Lower leg skin (tissue), 4 donors: Measurements from ENCODE around the gene PNPLA2. TPM values are rescaled to one million over a fixed set of nuclear protein-coding genes. Genes with fewer than 3 reads are reported as not detected.

ENCODE experiments used
- DNase-seq, 2 donors: peaks; one replicate each; pipeline ENCODE4 v3.0.0-alpha.2; 2019; ENCODE audit warnings: low spot score in 2 of 2
- H3K4me3 ChIP-seq: fragments of 200-600 bp; sonication (generic); 2 replicates; pipeline ENCODE4 v1.5.1; 2017; ENCODE audit warnings: mild to moderate bottlenecking, low read depth; ENCODE audit not compliant: poor library complexity, severe bottlenecking
- POLR2A ChIP-seq, 2 donors: fragments of 450-650 bp; IDR thresholded peaks; one replicate each; pipeline ENCODE4 v1.6.1; 2016 to 2017; ENCODE audit warnings: antibody characterized with exemption in 2 of 2, mild to moderate bottlenecking in 1 of 2, moderate library complexity in 1 of 2
- WGBS, 2 donors: methylation state at CpG; one replicate each; pipeline ENCODE4 v1.1.5; 2018; 5-methylcytosine and 5-hydroxymethylcytosine counted together
- intact Hi-C: fragments of 100-400 bp; cut with DNase I; formaldehyde crosslinking; loops from one replicate; pipeline ENCODE4 v1.15.0; 2023; ENCODE audit warnings: low total_unique reads
- total RNA-seq, 4 donors: library from RNA; depleted of rRNA; stranded (reverse); fragments of >200 nt; gene quantifications; one replicate each; pipeline ENCODE4 v1.1.0, GENCODE V29; 2016
- TF ChIP-seq, protein P1 (sequence below), 3 donors: fragments of 450-650 bp; IDR thresholded peaks; one replicate each; pipeline ENCODE4 v1.5.1; 2016; ENCODE audit warnings: antibody characterized with exemption in 3 of 3, mild to moderate bottlenecking in 3 of 3, moderate library complexity in 2 of 3

The PNPLA2 gene
- total RNA-seq, 4 donors from 2014 or later = 55.5 to 99.7 (median 72.4) TPM

DNA sequence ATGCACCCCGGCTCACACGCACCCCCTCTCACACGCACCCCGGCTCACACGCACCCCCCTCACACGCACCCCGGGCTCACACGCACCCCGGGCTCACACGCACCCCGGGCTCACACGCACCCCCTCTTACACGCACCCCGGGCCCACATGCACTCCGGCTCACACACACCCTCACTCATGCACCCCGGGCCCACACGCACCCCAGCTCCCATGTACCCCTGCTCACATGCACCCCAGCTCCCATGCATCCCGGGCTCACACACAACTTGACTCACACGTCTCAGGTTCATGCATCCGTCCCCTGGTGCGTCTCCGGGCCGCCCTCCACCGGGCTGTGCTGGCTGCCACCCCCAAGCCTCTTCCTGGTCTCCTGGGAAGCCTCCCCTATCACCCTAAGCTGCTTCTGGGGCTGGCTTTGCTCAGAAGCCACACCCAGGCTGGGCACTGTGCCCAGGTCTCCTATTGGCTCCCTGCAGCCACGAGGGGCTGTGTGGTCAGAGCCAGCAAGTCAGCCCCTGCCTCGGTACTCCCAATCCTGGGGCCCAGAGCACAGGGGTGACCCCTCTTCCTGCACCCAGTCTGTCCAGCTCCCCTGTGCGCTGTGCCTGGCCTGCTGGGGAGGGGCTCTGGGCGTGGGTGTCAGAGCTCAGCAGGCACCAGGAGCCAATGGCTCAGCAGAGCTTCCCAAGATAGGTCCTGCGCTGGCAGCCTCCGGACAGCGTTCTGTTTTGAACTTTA lies 40.8 kb downstream of the PNPLA2 start:
- WGBS, 2 donors = 31 to 45% methylated on average over 17 to 20 of the region's 31 CpGs
- TF ChIP-seq, protein P1, sequence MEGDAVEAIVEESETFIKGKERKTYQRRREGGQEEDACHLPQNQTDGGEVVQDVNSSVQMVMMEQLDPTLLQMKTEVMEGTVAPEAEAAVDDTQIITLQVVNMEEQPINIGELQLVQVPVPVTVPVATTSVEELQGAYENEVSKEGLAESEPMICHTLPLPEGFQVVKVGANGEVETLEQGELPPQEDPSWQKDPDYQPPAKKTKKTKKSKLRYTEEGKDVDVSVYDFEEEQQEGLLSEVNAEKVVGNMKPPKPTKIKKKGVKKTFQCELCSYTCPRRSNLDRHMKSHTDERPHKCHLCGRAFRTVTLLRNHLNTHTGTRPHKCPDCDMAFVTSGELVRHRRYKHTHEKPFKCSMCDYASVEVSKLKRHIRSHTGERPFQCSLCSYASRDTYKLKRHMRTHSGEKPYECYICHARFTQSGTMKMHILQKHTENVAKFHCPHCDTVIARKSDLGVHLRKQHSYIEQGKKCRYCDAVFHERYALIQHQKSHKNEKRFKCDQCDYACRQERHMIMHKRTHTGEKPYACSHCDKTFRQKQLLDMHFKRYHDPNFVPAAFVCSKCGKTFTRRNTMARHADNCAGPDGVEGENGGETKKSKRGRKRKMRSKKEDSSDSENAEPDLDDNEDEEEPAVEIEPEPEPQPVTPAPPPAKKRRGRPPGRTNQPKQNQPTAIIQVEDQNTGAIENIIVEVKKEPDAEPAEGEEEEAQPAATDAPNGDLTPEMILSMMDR (IDR thresholded peaks at IDR 0.05) = no peak
- intact Hi-C loops = no loop called here
- no peak for DNase-seq
- H3K4me3 ChIP-seq = no peak overlapping the region

DNA sequence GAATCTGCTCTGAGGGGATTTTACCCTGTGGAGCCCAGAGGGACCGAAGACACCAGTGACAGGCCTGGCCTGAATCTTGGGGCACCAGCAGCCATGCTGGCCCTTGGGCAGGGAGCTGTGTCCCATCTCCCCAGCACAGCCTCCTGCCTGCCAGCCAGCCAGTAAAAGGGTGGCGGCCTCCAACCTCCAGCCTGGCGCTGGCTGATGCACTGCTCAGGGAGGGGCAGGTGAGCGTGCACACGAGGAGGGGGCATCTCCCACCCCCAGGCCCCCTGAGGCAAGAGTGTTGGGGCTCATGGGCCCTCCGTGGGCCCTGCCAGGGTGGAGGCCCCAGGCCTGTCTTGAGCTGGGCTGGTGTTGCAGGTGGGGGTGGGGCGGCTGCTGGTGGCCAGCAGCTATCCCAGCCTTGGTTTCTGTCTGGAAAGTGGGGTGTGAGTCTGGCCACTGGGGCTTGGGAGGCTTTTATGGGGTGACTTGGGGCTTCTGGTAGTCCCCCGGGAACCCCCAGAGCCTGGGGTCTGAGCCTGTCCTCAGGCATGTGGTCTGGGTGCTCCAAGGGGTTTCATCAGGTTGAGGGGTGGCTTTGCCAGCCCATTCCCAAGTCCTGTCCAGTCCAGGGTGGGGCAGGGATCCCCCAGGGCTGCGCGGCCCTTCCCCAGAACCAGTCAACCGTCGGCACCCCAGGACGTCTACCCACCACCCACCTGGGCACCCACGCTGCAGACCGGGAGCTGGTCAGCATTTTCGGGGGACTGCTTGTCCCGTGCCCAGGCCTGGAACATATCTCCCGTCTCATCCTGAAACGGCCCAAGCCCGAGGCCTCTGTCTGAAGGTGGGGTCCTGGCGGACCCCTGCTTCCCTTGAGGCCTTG lies 41.8 kb downstream of the PNPLA2 start:
- H3K4me3 ChIP-seq = no peak overlapping the region
- DNase-seq = no peak
- 82 to 86% methylated on average over 14 to 15 of the region's 21 CpGs for WGBS, 2 donors
- no peak for TF ChIP-seq POLR2A (IDR thresholded peaks at IDR 0.05)
- TF ChIP-seq, protein P1 (IDR thresholded peaks at IDR 0.05) = no peak
- intact Hi-C loops = no loop called here

DNA sequence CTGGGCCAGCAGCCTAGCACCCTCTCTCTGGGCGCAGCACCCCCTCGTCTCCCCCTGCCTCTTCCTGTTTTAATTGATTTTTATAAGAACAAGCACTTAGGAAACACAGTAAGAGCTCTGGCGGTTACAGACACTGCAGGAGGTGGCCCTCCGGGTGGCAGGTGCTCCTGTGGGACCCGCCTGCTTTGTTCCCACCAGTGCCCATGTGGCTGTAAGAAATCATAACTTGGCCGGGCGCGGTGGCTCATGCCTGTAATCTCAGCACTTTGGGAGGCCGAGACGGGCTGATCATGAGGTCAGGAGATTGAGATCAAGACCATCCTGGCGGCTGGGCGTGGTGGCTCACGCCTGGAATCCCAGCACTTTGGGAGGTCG lies 42.4 kb downstream of the PNPLA2 start:
- DNase-seq = no peak
- 89 to 93% methylated on average over 14 of the region's 14 CpGs for WGBS, 2 donors
- TF ChIP-seq, protein P1 (IDR thresholded peaks at IDR 0.05) = no peak
- TF ChIP-seq POLR2A (IDR thresholded peaks at IDR 0.05) = no peak
- no peak overlapping the region for H3K4me3 ChIP-seq
- intact Hi-C loops = no loop called here

DNA sequence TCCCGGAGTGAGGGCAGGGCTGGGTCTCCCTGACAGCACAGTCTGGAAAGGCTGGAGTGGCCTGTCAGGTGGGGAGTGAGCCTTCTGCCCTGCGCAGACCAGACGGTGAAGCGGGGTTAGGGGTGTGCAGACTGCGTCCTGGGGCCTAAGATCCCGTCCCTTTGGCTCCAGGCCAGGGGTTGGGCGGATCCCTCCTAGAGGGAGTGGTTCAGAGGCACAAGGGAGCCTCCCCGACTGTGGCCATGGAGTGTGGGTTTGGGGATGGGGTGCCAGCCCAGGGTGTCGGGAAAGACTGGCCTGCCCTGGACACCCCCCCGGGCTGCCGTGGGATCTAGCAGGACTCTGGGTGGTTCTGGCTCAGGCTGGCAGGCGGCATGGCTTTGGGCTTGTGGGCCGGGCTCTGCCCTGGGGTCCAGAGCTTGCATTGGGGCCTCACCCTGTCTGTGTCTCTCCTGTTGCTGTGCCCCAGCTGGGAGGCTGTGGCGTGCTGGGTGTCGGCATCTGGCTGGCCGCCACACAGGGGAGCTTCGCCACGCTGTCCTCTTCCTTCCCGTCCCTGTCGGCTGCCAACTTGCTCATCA lies 43.5 kb downstream of the PNPLA2 start:
- no peak for DNase-seq
- WGBS, 2 donors = 40 to 64% methylated on average over 8 to 20 of the region's 20 CpGs
- no peak for TF ChIP-seq POLR2A (IDR thresholded peaks at IDR 0.05)
- TF ChIP-seq, protein P1 (IDR thresholded peaks at IDR 0.05) = no peak
- intact Hi-C loops = no loop called here
- no peak overlapping the region for H3K4me3 ChIP-seq

DNA sequence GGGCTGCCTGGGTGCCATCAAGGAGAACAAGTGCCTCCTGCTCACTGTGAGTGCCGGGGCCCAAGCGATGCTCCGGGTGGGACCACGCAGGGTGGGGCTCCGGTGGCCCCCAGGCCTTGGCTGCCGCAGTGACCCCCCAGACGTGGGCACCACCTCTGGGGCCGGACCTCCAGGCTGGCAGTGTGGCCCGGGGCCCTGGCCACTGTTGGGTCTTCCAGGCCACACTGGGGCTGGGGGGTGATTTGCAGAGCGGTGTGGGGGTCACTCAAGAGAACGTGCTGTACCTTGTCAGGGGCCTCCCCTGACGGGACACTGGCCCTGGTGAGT lies 43.9 kb downstream of the PNPLA2 start:
- H3K4me3 ChIP-seq = no peak overlapping the region
- intact Hi-C loops = no loop called here
- DNase-seq = no peak
- TF ChIP-seq, protein P1 (IDR thresholded peaks at IDR 0.05) = no peak
- no peak for TF ChIP-seq POLR2A (IDR thresholded peaks at IDR 0.05)
- 77% methylated on average over 6 of the region's 12 CpGs; no CpG with 5 or more reads in 1 of the 2 donors for WGBS, 2 donors
